ENCODE results near the gene P2RY6.

Gene P2RY6

DNA sequence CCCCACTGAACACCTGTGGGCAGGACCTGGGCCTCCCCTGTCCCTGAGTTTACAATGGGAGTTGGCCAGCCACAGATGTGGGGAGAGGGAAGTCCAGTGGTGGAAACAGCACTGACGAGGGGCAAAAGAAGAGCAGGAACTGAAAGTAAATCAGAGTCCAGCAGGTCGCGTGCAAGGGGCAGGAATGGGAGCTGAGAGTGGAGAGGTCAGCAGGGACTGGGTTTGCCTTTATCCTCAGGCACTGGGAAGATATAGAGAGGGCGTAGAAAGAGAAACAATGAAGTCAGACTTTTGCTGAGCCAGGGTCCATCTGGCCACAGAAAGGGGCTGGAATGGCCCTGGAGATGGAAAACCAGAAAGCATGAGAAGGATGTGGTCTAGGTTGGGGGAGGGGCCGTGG is 8.5 kb downstream of the P2RY6 start:
- DNase-seq (ENCODE audit: low read depth in 3 of 3) = no peak

DNA sequence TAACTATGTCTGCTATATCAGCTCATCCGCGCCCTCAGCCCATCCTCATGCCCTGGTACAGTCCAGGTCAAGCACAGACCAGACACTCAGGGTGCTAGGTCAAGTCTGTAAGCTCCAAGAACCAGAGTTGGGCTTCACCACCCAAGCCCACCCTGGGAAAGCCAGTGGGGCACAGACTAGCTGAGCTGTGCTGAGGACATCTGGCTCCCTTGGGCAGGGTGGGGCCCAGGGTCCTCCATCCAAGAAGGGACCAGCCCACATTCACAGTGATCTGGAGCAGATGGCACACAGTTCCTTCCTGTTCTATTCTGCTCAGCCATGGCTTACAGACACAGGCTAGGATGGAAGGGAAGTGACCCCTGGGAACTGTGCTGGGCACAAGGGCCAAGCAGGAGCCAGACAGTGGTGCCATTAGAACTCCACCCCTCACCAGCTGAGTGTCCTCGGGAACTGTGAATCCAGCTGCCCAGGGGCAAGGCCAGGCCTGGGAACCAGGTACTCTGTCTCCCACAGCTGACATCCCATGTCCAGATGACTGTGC is 9.1 kb downstream of the P2RY6 start:
- DNase-seq (ENCODE audit: low read depth in 3 of 3) = no peak

DNA sequence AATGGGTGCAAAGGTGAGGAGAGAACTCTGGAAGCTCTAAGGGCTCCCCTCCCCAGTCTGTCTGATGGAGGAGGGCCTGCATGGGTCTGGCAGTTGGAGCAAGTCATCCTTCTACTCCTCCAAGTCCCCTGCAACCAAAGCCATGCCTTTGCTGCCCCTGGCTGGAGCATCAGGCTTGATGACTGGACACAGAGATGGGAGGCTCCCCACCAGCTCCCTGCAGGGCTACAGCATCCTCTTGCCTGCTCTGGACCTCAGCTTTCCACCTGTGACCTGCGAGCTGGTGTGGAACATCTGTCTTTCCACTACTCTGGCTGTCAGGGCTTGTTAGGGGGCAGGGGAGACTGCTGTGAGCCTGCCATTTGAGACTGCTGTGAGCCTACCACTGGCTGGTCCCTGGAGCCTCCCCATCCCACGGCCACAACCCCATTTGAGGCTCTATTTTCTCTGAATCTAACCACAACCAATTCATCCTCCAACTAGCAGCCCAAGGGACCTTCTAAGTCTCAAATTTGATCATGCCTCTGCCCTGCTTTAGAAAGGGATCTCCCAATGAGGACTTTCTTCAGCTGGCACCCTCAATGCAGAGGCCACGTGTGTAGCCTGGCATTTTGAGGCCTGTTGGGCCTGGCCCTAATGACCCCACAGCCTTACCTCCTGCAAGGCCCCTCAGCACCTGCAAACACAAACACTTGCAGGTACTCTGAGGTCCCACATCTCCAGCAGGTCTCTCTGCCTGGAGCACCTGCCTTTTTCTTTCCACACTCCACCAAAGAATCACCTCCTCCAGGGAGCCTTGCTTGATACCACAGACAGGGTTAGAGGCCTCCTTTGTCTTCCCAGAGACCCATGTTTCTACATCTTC is 9.9 kb downstream of the P2RY6 start:
- no peak for DNase-seq (ENCODE audit: low read depth in 3 of 3)

DNA sequence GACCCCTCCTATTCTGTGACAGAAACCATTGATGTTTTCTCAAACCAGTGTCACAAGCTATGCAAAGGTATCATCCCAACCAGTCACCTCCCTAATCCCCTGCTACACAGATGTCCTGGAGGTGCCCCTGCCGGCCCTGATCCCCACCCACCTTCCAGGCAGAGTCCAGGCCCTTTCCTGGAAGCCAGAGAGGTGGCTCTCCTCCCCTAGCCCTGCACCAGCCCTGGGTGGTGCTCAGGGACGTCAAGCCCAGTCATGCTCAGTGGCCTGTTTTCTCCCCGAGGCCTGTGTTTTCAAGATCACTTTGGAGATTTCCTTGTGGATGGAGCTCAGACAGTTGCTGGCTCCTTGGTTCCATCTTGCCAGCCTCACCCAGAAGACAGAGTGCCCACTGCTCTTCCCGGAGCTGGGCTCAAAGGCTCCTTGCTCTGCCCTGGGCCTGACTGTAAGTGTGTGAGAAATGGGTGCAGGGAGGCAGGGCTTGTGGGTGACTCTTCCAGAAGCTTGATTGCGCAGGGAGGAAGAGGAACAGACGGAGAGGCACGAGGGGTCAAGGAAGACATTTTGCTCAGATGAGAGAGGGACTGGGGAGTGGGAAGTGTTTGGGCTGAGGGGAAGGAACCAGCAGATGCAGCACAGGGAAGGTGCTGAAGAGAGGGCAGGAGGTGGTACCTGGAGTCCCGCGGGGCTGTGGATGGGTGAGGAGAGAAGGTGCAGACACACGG is 11.3 kb downstream of the P2RY6 start:
- no peak for DNase-seq (ENCODE audit: low read depth in 3 of 3)

DNA sequence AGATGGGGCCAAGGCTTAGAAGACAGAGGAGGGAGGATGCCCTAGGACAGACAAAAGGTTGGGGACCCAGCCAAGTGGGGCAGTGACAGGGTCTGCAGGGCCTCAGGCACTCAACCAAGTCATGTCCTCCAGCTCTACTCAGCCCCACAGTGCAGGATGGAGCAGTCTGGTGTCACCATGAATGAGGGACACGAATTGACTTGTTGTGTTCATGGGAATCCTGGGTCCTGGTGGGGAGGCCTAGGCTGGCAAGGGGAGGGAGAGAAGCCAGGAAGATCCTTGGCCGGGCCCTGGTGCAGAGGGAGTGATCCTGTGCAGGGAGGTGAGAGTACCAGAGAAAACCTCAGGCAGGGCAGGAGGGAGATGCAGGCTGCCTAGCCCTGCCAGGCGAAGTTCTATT is 12.0 kb downstream of the P2RY6 start:
- no peak for DNase-seq (ENCODE audit: low read depth in 3 of 3)

DNA sequence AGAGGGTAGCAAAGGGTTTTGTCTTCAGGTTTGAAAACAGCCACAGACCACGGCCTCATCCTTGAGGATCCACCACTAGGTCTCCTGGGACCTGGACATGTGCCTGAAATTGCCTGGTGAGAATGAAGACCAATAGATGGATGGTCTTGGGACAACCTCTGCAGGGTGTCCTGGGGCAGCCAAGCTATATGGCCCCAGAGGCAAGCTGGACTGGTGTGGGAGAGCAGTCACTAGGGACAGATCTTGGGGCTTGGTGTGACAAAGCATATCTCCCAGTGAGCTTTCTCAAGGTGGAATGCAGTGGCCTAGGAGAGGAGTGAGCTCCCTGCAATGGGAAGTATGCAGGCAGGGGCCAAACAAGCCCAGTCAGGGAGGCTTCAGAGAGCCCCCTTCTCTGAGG is 13.6 kb downstream of the P2RY6 start:
- no peak for DNase-seq (ENCODE audit: low read depth in 3 of 3)

DNA sequence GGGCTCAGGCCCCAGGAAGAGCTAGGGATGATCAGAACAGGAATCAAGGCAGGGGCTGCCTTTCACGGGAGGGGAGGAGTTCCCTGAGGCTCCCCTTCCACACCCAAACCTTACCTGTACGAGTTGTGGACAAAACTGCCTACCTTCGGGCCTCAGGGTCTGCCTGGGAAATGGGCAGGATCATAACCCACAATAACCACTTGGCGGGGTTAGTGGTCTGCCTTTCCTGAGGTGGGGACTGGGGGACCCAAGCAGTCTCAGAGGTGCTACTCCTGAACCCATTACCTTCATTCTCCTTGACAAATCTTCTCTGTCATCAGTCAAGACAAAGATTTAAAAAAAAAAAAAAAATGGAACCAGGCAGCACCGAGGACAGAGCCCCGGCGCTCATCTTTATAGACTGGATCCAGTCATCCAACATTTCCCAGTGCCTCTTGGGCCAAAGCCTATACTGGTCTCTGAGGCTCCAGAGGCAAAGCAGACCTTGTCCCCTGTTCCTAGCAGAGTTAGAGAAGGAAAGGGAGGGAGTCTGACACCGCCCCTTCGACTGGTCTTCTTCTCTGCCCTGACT is 14.2 kb downstream of the P2RY6 start:
- no peak for DNase-seq (ENCODE audit: low read depth in 3 of 3)

DNA sequence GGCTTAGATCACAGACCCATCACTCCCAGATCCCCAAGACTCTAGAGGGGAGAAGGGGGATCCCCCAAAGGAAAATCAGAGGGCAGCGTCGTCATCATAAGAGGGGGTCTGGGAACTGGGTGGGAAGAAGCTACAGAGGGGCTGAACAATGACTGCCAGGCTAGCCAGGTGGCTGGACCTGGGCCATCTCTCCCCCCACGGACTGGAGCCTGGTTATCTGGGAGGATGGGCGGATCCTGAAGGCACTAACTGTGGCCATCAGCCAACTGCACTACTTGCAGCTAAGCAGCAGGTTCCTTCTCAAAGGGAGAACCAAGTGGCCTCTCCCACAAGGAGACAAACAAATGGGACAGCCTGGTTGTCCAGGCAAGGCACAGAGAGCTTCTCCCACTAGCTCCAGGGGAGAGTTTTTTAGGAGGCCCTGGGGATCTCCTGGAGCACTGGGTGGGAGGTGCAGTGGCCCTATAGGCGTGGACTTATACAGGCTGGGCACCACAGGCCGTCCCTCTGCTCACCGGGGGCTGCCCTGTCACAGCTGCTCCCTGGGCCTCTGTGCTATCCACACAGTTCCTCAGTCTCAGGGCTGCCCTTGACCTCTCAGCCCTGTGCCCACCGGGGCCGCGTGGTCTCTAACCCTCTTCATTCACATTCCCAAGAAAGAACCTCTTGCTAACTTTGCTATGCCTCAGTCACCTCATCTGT is 15.4 kb downstream of the P2RY6 start:
- DNase-seq (ENCODE audit: low read depth in 3 of 3) = no peak

DNA sequence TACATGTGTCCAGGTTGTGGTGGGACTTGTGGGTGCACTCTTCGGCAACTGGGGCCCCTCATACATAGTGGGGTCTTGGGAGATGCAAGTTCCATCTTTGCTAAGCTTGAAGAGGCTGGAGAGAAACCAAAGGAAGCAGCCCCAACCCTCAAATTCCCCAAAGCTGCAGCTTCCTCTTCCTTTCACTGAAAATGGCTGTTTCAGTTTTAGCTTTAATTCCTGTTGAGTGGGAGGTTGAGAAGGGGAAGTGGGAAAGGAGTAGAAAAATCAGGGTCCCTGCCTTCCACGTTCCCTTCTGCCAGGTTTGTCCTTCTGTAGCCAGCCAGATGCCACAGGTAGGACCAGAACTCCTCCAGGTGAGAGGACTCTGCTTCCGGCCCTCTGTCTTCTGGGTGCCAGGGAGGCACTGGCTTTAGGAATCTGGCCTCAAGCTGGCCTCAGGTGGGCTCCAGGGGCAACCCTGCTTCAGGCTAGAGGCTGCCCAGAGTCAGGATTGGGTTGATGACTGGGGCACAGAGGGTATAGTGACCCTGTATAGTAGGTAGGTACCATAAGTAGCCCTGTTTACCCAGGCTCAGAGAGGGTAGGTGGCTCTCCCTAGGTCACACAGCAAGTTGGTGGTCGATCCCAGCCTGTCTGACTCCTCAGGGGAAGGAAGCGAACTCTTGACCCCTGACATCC is 16.2 kb downstream of the P2RY6 start:
- DNase-seq (ENCODE audit: low read depth in 3 of 3) = no peak

DNA sequence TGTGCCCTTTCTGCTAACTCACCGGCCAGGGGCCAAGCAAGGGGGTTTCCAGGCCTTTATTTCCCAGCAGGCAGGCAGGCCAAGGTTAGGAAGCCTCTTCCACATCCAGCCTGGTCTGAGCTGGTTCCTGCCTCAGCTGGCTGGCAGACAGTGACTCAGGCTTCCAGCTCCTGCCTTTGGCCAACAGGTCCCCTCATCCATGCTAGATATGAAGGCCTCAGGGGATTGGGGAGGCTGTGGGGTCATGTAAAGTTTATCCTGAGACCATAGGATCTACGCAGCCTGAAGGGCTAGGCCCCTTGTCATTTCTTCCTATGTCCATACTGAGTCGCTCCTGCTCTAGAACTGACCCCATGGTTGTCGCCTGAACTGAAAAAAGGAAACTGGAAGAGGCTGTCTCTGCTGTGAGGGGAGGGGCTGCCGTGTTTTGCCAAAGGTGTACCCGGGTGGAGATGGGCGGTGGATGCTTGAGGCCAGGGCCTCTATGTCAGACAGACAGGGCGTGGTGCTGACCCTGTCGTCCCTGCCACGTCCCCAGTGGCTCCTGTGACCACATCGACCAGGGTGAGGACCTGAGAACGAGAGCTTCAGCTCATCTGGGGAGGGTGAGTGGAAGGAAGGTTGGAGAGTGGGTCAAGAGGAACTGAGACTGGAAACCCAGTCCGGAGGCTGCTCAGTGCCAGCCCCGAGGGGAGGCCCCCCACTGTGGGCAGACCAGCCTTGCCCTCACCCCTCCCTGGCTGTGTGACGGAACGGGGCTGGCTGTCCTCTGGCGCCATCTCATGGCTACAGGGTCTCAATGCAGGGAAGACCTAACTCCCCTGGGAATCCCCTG is 17.0 kb downstream of the P2RY6 start:
- peak in 2 of 3 donors; percentile 14 to 52 for DNase-seq (ENCODE audit: low read depth in 3 of 3)

DNA sequence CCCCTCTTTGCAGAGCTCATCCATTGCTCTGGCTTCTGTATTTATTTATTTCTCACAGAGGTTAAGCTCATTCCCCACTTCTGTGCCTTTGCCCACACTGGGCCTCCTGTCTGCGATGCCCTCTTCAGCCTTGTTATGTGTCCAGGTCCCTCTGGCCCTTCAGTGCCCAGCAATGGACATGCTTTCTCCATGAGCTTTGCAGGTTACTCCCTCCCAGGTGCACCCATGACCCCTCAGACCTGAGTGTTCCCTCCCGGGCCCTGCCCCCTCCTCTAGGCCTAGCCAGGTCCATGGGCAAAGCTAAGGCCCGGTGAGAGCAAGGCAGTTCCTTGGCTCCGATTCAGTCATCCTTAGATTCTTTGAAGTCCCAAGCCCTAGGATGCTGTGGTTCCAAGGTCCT is 18.4 kb downstream of the P2RY6 start:
- no peak for DNase-seq (ENCODE audit: low read depth in 3 of 3)

DNA sequence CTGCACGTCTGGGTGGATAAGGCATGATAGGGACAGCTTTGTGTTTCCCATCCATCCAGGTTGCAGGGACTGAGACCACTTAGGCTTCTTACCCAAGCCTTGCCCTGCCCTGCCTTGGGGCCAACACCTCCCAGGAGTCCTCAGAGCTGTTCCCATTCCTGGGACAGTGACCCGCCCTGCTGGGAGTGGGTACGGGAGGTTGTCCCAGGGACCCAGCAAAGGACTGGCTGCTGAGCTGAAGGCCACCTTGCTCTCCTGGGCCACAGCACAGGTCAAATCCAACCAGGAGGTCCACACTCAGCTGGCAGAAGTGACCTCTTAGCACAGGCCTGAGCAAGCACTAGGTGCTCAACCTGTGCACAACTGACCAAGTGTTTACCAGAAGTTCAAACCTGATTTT is 19.1 kb downstream of the P2RY6 start:
- DNase-seq (ENCODE audit: low read depth in 3 of 3) = no peak

DNA sequence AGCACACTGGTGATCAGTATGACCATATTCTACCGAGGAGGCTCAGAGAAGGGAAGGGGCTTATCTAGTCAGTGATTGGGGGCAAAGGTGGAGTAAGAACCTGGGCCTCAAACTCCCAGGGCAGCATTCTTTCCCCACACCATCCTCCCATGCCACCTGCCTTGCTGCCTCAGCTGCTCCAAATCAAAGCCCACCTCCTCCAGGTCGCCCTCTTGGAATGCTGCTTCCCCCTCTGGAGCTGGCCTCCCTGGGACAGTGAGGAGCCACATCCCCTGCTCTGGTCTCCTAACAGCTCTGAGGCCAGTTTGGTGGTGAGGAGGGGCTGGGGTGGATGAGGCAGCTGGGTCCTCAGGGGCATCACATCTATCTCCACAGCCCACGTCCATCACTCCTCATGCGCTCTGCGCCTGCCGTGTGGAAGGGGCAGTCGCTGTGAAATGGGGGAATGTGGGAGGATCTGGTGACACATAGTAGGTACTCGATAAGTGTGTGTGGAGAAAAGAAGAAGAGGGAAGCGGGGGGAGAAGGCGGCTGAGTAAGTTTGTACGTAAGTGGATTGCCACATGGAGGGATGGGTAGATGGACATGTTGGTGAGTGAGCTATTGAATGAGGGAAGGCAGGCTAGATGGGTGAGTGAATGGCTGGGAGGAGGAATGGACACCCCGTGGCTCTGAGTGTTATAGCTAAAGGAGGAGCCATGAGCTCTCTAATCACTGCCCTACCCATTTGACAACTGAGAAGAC is 19.8 kb downstream of the P2RY6 start:
- DNase-seq (ENCODE audit: low read depth in 3 of 3) = no peak

DNA sequence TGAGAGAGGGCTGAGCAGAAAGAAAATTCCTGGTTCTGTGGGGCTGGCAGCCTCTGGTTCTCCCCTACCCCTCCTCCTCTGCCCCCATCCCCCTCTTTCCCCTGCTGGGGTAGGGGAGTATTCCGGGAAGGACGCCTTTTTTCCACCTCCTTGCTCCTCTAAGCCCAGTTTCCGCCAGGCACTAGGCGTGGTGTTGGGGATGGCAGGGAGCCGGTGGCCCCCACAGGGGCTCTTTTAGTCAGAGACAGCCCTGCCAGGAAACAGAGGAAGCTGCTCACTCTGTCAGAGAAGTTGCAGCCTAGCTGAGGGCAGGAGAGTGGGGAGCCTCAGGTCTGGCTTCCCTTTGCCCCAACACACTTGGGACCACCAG is 20.4 kb downstream of the P2RY6 start:
- no peak for DNase-seq (ENCODE audit: low read depth in 3 of 3)

DNA sequence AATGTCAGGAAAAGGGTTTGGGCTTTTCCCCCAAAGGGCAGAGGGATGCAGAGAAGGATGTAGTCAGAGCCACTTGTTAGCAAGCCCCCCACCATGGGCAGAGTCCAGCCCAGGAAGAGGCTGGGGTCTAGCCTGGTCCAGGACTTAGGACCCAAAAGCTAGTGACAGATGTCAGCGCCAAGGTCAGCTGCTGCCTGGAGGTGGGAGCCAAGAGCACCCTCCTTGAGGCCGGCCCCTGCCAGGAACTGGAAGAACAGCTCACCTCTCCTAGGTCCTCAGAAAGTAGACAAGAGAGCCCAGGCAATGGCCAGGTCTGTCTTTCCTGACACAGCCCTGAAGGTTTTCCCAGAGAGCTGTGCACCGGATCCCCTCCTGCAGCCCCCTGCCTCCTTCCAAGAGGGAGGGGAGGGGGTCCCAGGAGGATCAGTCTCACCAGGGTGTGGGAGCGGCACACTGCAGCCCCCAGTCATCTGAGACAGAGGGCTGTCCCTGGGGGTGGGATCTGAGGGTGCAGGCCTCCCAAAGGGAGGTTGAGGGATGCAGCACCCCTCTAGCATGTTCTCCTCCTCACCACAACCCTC is 21.3 kb downstream of the P2RY6 start:
- DNase-seq (ENCODE audit: low read depth in 3 of 3) = no peak

DNA sequence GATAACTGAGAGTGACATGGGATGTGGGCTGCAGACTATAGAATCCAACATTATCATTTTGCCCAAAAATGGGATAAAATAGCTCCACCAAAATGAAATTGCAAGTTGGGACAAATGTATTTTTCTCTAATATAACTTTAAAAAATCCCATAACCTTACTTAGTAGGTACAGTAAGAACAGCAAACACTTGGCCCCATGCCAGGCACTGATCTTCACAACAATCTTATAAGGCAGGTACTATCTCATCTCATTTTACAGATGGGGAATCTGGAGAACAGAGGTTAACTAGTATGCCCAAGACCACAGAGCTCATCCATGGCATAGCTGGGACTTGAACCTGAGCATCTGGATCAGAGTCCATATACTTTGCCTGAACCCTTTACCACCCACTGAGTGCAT is 22.5 kb downstream of the P2RY6 start:
- DNase-seq (ENCODE audit: low read depth in 3 of 3) = no peak

DNA sequence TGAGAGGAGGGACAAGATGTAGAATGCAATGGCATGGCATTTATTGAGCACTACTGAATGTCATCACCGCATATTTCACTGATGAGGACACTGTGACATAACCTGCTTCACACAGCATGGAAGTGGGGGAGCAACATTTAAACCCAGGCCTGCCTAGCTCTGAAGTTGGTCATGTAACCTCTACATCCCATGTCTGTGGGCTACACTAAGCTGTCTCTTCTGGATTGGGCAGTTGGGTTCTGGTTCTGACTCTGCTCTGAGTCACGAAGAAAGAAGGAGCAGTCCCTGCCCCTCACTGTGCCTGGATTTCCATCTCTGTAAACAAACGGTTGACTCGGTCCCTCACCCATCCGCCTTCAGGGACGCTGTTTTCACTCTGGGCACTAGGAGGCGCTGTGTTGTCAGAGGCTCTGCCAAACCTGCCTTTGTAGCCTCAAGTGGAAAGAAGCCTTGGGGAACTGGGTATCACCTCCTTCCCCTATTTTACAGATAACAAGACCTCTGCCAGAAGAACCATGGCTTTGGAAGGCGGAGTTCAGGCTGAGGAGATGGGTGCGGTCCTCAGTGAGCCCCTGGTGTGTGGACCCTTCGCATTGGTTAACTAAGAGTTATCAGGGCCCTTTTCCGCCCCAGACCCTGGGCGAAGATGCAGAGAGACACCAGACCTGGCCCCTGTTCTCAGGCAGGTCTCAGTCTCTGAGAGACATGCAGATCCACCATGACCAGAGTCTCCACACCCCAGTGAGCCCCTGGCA is 23.3 kb downstream of the P2RY6 start:
- peak; percentile 62 to 74 (median 65) for DNase-seq (ENCODE audit: low read depth in 3 of 3)

DNA sequence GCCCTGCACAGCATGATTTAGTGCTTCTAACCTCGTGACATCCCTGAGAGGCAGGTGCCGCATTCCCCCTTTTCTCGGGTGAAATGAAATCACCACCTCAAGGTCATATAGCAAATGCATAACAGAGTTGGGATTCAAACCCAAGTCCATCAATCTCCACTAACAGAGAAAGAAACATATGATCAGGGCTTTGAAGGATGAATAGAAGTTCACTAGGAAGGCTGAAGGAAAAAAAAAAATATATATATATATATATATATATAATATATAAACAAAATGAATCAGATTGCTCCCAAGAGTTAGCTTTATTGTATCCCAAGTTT is 23.8 kb downstream of the P2RY6 start:
- DNase-seq (ENCODE audit: low read depth in 3 of 3) = no peak

Measured in stimulated activated CD4-positive, alpha-beta T cell treated with anti-CD3 and anti-CD28 coated beads, TNF-alpha, amount 100 ng/mL, for 48 hours (primary cell).